Endodermal cell (in vitro differentiated cells): ENCODE data around the gene THSD4. TPM values are rescaled to one million over a fixed set of nuclear protein-coding genes. Genes with fewer than 3 reads are reported as not detected.

Experiments used
- DNase-seq: peaks from one replicate; pipeline ENCODE4 v3.0.0-alpha.2; 2017
- H3K27ac ChIP-seq: 2 replicates; pipeline ENCODE4 v1.5.1; 2013; ENCODE audit warnings: mild to moderate bottlenecking, low read depth, low read length, moderate library complexity
- H3K27me3 ChIP-seq: 2 replicates; pipeline ENCODE4 v1.6.1; 2013; ENCODE audit warnings: mild to moderate bottlenecking, low read length, moderate library complexity; ENCODE audit not compliant: insufficient read depth, control insufficient read depth, poor library complexity, severe bottlenecking
- H3K36me3 ChIP-seq: 2 replicates; pipeline ENCODE4 v1.7.0; 2013; ENCODE audit warnings: mild to moderate bottlenecking, low read length, moderate library complexity; ENCODE audit not compliant: control insufficient read depth, insufficient read depth
- H3K4me1 ChIP-seq: one replicate; pipeline ENCODE4 v1.7.0; 2013; ENCODE audit warnings: low read length; ENCODE audit not compliant: control insufficient read depth, insufficient read depth
- H3K4me3 ChIP-seq: 2 replicates; pipeline ENCODE4 v1.5.1; 2013; ENCODE audit warnings: mild to moderate bottlenecking, low read length, moderate library complexity
- H3K9ac ChIP-seq: 2 replicates; pipeline ENCODE4 v1.6.1; 2013; ENCODE audit warnings: mild to moderate bottlenecking, low read length, moderate library complexity; ENCODE audit not compliant: poor library complexity, severe bottlenecking; ENCODE audit errors: extremely low read depth
- H3K9me3 ChIP-seq: 2 replicates; pipeline ENCODE4 v1.6.1; 2013; ENCODE audit warnings: mild to moderate bottlenecking, low read length, moderate library complexity; ENCODE audit not compliant: control insufficient read depth
- H3K27ac Mint-ChIP-seq: 2 replicates; pipeline ENCODE4 v1.8.0; 2020; ENCODE audit warnings: mixed read lengths
- H3K27me3 Mint-ChIP-seq: 2 replicates; pipeline ENCODE4 v1.8.0; 2021; ENCODE audit warnings: mild to moderate bottlenecking, mixed read lengths; ENCODE audit not compliant: insufficient read depth
- H3K36me3 Mint-ChIP-seq: 2 replicates; pipeline ENCODE4 v1.8.0; 2020; ENCODE audit warnings: low read depth, mixed read lengths
- H3K4me1 Mint-ChIP-seq: 2 replicates; pipeline ENCODE4 v1.8.0; 2020; ENCODE audit warnings: mixed read lengths
- H3K4me3 Mint-ChIP-seq: 2 replicates; pipeline ENCODE4 v1.8.0; 2020; ENCODE audit warnings: mild to moderate bottlenecking, moderate library complexity, mixed read lengths
- H3K9me3 Mint-ChIP-seq: 2 replicates; pipeline ENCODE4 v1.8.0; 2020; ENCODE audit warnings: mild to moderate bottlenecking, mixed read lengths
- CTCF ChIP-seq: fragments of 200-600 bp; sonication (generic); conservative IDR thresholded peaks from 2 replicates; pipeline ENCODE4 v1.5.0; 2021; ENCODE audit warnings: antibody characterized with exemption, mild to moderate bottlenecking
- WGBS, 2 experiments: methylation state at CpG; one replicate each; pipeline versions ENCODE4 v1.1.5 to v1.1.7; 2013; ENCODE audit warnings: missing lambda C conversion rate in 2 of 2, mixed read lengths in 1 of 2; ENCODE audit not compliant: insufficient coverage in 1 of 2, insufficient read length in 1 of 2; 5-methylcytosine and 5-hydroxymethylcytosine counted together
- total RNA-seq, 2 donors: library from RNA; stranded (reverse); fragmentation: NEBNext Ultra II Directional in 1 of 2; extraction: Animal tissue kit (Norgen Biotek cat#: 25700) in 1 of 2; gene quantifications; 2 replicates in 1 of 2; 3 replicates in 1 of 2; pipeline ENCODE4 v1.2.1, GENCODE V29; 2021

THSD4 gene
- total RNA-seq, 2 donors from 2014 or later, result 4.6 to 5.4 TPM

GRCh38 chr15:71752604-71753289 is 637.5 kb downstream of the THSD4 start:
- Histone ChIP-seq H3K9ac (no peak overlapping the region), H3K36me3 (no peaks in the 10 kb centered on the region), H3K27ac (no peak overlapping the region), H3K27me3 (no peaks in the 10 kb centered on the region), H3K9me3 (peaks cover 11% of the 10 kb centered on the region), H3K4me1 (no peaks in the 10 kb centered on the region), H3K4me3 (no peak overlapping the region)
- Mint-ChIP-seq H3K27ac (no peak overlapping the region), H3K27me3 (no peaks in the 10 kb centered on the region), H3K9me3 (no peaks in the 10 kb centered on the region), H3K4me1 (peaks cover 1% of the 10 kb centered on the region), H3K4me3 (no peak overlapping the region), H3K36me3 (no peaks in the 10 kb centered on the region)
- 71 to 82% methylated on average over 9 to 11 of the region's 11 CpGs for WGBS, 2 experiments
- DNase-seq, result peak; percentile 78
- peak; percentile 83 for TF ChIP-seq CTCF

- no peak overlapping the region for H3K4me3 Mint-ChIP-seq
- H3K4me1 Mint-ChIP-seq, result peaks cover 1% of the 10 kb centered on the region
- no peak overlapping the region for H3K27ac Mint-ChIP-seq
- H3K36me3 ChIP-seq, result no peaks in the 10 kb centered on the region
- H3K27me3 ChIP-seq, result no peaks in the 10 kb centered on the region
- no peak overlapping the region for H3K27ac ChIP-seq
- H3K4me1 ChIP-seq, result no peaks in the 10 kb centered on the region
- no peak for DNase-seq
- peaks cover 11% of the 10 kb centered on the region for H3K9me3 ChIP-seq
- no peak overlapping the region for H3K9ac ChIP-seq
- no peak for TF ChIP-seq CTCF
- H3K4me3 ChIP-seq, result no peak overlapping the region
- no peaks in the 10 kb centered on the region for H3K36me3 Mint-ChIP-seq
- WGBS, 2 experiments, result 92 to 100% methylated on average over 1 of the region's 1 CpG
- H3K9me3 Mint-ChIP-seq, result no peaks in the 10 kb centered on the region
- no peaks in the 10 kb centered on the region for H3K27me3 Mint-ChIP-seq
Measured at GRCh38 chr15:71753346-71753745, 638.1 kb downstream of the THSD4 start.

GRCh38 chr15:71754660-71755059 is 639.4 kb downstream of the THSD4 start:
- Mint-ChIP-seq H3K27me3 (no peaks in the 10 kb centered on the region), H3K4me1 (peaks cover 1% of the 10 kb centered on the region), H3K36me3 (no peaks in the 10 kb centered on the region), H3K27ac (no peak overlapping the region), H3K4me3 (no peak overlapping the region), H3K9me3 (no peaks in the 10 kb centered on the region)
- H3K9ac ChIP-seq, result no peak overlapping the region
- H3K9me3 ChIP-seq, result peaks cover 11% of the 10 kb centered on the region
- TF ChIP-seq CTCF, result no peak
- DNase-seq, result no peak
- H3K4me3 ChIP-seq, result no peak overlapping the region
- no peaks in the 10 kb centered on the region for H3K27me3 ChIP-seq
- H3K4me1 ChIP-seq, result no peaks in the 10 kb centered on the region
- no peak overlapping the region for H3K27ac ChIP-seq
- no peaks in the 10 kb centered on the region for H3K36me3 ChIP-seq
